Upper lobe of left lung (tissue), 6 donors: ENCODE results near the gene COMMD7. TPM values are rescaled to one million over a fixed set of nuclear protein-coding genes. Genes with fewer than 3 reads are reported as not detected.

Experiments used
- ATAC-seq, 2 donors: fragments of 200-7000 bp; cut with Tn5 transposase; one replicate each; pipeline ENCODE4 v1.9.1; 2022; ENCODE audit warnings: mild to moderate bottlenecking in 2 of 2, moderate library complexity in 2 of 2; ENCODE audit not compliant: low FRiP score in 2 of 2
- DNase-seq, 2 donors: peaks; one replicate each; pipeline ENCODE4 v3.0.0-alpha.2; 2019 to 2020
- H3K27ac ChIP-seq, 4 donors: fragments of 200-600 bp; sonication (generic); one replicate each; pipeline ENCODE4 v1.5.1; 2016 to 2019
- H3K27me3 ChIP-seq, 4 donors: fragments of 200-600 bp; sonication (generic); one replicate each; pipeline ENCODE4 v1.5.1; 2017 to 2019
- H3K36me3 ChIP-seq, 4 donors: fragments of 200-600 bp; sonication (generic); one replicate each; pipeline ENCODE4 v1.5.1; 2016 to 2019
- H3K4me1 ChIP-seq, 4 donors: fragments of 200-600 bp; sonication (generic); one replicate each; pipeline ENCODE4 v1.5.1; 2018 to 2019
- H3K4me3 ChIP-seq, 4 donors: fragments of 200-600 bp; sonication (generic); one replicate each; pipeline ENCODE4 v1.5.1; 2017 to 2019; ENCODE audit warnings: mild to moderate bottlenecking in 2 of 4, moderate library complexity in 1 of 4
- H3K9me3 ChIP-seq, 4 donors: fragments of 200-600 bp; sonication (generic); one replicate each; pipeline ENCODE4 v1.5.1; 2018 to 2019
- EP300 ChIP-seq, 4 donors: sonication (generic); formaldehyde crosslinking; IDR thresholded peaks; one replicate each; pipeline ENCODE4 v1.5.1; 2017; ENCODE audit warnings: antibody characterized with exemption in 4 of 4, control low read depth in 2 of 4
- POLR2A ChIP-seq, 4 donors: fragments of 450-650 bp; IDR thresholded peaks; one replicate each; pipeline ENCODE4 v1.5.1; 2016 to 2017; ENCODE audit warnings: antibody characterized with exemption in 4 of 4, mild to moderate bottlenecking in 2 of 4
- POLR2AphosphoS5 ChIP-seq, 2 donors: sonication (generic); formaldehyde crosslinking; IDR thresholded peaks; one replicate each; pipeline ENCODE4 v1.5.1; 2017; ENCODE audit warnings: antibody characterized with exemption in 2 of 2
- WGBS, 2 donors: methylation state at CpG; one replicate each; pipeline ENCODE4 v1.1.5; 2017 to 2018; 5-methylcytosine and 5-hydroxymethylcytosine counted together
- total RNA-seq, 6 donors: library from RNA; depleted of rRNA in 4 of 6; stranded (reverse); fragments of >200 nt in 4 of 6; gene quantifications; one replicate each; pipeline versions ENCODE4 v1.1.0 to v1.2.1, GENCODE V29; 2016 to 2021
- TF ChIP-seq, protein P1 (sequence below), 6 experiments: fragments of 450-650 bp in 4 of 6; fragments of 200-600 bp in 2 of 6; sonication (generic) in 2 of 6; IDR thresholded peaks; one replicate each; pipeline ENCODE4 v1.5.1; 2016 to 2019; ENCODE audit warnings: antibody characterized with exemption in 6 of 6
- donor health status: DM: no; HTN: no; CAD: no; lungs with moderate emphysema.
- donor health status: DM: no; HTN: yes; CAD: no; lungs with severe emphysema.

The COMMD7 gene
- total RNA-seq, 6 donors from 2014 or later, result 22.4 to 37.4 (median 27.3) TPM

DNA sequence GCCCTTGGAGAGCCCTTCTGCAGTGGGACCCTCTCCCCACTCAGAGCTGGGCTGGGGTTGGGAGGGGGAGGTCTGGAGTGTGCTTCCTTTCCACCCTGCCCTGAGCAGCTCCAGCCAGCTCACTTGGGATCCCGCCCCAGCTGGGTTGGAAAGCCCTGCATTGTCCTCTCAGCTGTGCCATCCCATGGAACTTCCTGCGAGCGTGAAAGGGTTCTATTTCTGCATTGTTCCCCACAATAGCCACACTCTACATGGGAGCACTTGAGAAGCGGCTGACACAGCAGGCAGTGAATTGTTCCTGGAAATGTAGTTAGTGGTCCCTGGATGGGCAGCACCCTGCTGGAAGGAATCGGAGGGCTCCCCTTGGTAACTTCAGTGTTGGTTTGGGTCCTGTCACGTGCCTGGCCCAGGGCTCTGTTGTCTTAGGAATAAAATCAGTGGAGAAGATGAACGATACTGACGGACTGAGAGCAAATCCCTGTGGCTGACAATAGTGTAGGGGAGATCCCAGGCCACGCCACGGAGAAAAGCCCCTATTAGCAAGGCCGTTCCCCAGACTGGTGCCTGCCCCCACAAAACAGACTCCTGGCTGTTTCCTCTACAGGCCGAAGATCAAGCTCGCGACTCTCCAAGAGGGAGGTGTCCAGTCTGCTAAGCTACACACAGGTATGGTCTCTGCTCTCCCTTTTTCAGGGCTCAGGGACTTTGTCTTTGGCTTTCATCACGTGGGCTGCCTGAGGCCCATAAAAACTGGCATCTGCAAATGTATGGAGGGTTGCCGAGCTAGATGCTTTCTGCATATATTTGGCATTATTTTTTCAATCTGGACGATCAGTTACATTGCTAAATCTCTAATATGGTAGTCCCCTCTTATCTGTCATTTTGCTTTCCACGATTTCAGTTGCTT, 37.7 kb upstream of the COMMD7 start:
- no peak for DNase-seq
- Histone ChIP-seq H3K27ac (no peak overlapping the region), H3K36me3 (peaks cover 0 to 1% (median 0%) of the 10 kb centered on the region in 4 donors), H3K9me3 (no peaks in the 10 kb centered on the region), H3K4me1 (peaks cover 0 to 5% (median 1%) of the 10 kb centered on the region in 4 donors), H3K4me3 (no peak overlapping the region), H3K27me3 (no peaks in the 10 kb centered on the region)
- TF ChIP-seq POLR2A (IDR thresholded peaks at IDR 0.05), result no peak
- no peak for TF ChIP-seq POLR2AphosphoS5 (IDR thresholded peaks at IDR 0.05)
- TF ChIP-seq, protein P1, sequence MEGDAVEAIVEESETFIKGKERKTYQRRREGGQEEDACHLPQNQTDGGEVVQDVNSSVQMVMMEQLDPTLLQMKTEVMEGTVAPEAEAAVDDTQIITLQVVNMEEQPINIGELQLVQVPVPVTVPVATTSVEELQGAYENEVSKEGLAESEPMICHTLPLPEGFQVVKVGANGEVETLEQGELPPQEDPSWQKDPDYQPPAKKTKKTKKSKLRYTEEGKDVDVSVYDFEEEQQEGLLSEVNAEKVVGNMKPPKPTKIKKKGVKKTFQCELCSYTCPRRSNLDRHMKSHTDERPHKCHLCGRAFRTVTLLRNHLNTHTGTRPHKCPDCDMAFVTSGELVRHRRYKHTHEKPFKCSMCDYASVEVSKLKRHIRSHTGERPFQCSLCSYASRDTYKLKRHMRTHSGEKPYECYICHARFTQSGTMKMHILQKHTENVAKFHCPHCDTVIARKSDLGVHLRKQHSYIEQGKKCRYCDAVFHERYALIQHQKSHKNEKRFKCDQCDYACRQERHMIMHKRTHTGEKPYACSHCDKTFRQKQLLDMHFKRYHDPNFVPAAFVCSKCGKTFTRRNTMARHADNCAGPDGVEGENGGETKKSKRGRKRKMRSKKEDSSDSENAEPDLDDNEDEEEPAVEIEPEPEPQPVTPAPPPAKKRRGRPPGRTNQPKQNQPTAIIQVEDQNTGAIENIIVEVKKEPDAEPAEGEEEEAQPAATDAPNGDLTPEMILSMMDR (IDR thresholded peaks at IDR 0.05), result no peak
- TF ChIP-seq EP300 (IDR thresholded peaks at IDR 0.05), result no peak
- 88 to 90% methylated on average over 18 of the region's 18 CpGs for WGBS, 2 donors
- no peak for ATAC-seq

DNA sequence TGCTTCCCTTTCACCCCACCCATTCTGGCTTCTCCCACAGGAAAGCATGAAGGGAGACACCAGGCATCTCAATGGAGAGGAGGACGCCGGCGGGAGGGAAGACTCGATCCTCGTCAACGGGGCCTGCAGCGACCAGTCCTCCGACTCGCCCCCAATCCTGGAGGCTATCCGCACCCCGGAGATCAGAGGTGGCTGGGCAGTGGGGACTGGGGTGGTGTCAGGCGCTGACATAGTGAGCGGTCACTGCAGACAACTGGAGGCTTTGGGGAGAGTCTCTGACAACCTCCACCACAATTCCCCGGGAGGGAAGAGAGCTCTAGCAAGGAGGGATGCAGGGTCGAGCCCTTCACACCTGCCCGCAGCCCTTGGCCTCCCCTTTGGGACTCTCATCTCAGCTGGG, 37.0 kb upstream of the COMMD7 start:
- ATAC-seq, result no peak

DNA sequence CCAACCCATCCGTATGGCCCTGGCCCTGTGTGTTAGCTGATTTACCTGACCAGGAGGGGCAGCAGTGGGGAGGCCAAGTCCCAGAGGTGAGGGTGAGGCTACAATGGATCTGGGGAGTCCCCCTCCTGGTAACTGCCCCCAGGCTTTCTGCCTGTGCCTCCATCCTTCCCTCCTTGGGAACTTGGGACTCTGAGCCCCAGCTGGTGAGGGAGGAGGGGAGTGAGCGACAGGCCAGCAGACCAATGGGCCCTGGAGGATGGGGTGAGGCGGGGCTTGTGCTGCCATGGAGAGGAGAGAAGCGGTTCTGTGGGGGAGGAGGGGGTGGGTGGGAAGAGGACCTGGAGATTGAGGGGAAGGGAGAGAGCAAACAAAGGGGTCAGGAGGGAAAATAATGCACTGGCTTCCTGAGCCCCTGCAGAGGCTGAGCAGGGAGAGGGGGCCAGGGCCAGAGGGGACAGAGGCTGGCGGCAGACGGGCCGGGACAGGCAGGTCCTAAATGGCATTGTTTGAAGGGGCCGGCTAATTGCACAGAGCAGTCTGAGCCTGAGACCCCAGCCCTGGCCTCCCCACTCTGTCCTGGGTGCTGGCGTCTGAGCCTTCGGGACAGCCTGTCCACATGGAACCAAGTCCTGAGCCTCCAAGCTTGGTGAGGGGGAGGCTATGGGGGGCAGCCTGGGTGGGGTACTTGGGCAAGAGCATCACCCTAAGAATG, 36.4 kb upstream of the COMMD7 start:
- TF ChIP-seq, protein P1 (IDR thresholded peaks at IDR 0.05), result no peak
- TF ChIP-seq POLR2A (IDR thresholded peaks at IDR 0.05) (no peak), EP300 (IDR thresholded peaks at IDR 0.05) (no peak), POLR2AphosphoS5 (IDR thresholded peaks at IDR 0.05) (no peak)
- no peaks in the 10 kb centered on the region for H3K9me3 ChIP-seq
- DNase-seq (no peak), ATAC-seq (peak in 1 of 2 donors; percentile 8)
- H3K4me3 ChIP-seq, result no peak overlapping the region
- peaks cover 0 to 5% (median 1%) of the 10 kb centered on the region in 4 donors for H3K4me1 ChIP-seq
- H3K27ac ChIP-seq, result no peak overlapping the region
- H3K27me3 ChIP-seq, result no peaks in the 10 kb centered on the region
- WGBS, 2 donors, result 83 to 88% methylated on average over 9 to 10 of the region's 10 CpGs
- no peaks in the 10 kb centered on the region for H3K36me3 ChIP-seq

More for the DNA sequence above, 37.0 kb upstream of the COMMD7 start:
- peak in 1 of 2 donors; percentile 50 for DNase-seq
- H3K4me1 ChIP-seq, result peaks cover 0 to 5% (median 1%) of the 10 kb centered on the region in 4 donors
- no peaks in the 10 kb centered on the region for H3K27me3 ChIP-seq
- no peaks in the 10 kb centered on the region for H3K9me3 ChIP-seq
- H3K4me3 ChIP-seq, result no peak overlapping the region
- no peak overlapping the region for H3K27ac ChIP-seq
- no peaks in the 10 kb centered on the region for H3K36me3 ChIP-seq
- TF ChIP-seq POLR2AphosphoS5 (IDR thresholded peaks at IDR 0.05) (no peak), EP300 (IDR thresholded peaks at IDR 0.05) (no peak), POLR2A (IDR thresholded peaks at IDR 0.05) (no peak)
- TF ChIP-seq, protein P1 (IDR thresholded peaks at IDR 0.05), result no peak
- WGBS, 2 donors, result 89 to 93% methylated on average over 13 to 16 of the region's 16 CpGs

DNA sequence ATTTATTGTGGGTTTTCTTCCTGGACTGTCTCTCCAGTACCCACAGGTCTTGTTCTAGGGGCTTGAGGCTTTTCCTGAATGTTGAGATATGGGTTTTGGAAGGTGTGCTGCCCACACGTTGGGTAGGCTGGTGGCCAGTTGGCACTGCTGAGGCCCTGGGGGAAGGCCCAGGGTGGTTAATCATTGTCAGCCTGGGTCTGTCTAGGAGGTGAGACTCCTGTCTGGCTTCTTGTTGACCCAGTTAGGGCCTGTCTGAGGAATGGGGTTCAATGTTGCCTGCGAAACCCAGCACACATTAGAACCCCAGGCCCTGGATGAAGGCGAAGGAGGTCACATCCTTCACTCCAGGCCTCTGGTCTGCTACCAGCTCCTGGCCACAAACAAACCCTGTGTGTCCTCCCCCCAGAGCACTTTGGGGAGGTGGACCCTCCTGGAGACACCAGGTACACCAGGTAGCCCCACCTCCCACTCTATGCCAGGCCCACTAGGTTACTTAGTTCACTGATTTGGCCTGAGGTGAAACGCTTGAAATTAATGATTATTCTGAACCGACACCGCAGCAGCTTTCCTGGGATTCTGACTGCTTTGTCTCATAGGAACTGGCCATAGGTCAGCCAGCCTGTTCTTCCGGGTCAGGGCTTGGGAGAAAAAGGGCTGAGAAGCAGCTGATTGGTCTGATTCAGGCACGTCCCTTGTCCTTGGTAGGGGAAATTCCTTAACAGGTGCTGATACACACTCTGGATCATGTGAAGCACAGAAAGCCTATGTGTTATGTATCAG, 34.1 kb upstream of the COMMD7 start:
- no peak overlapping the region for H3K27ac ChIP-seq
- no peaks in the 10 kb centered on the region for H3K36me3 ChIP-seq
- DNase-seq (peak in 1 of 2 donors; percentile 32), ATAC-seq (no peak)
- H3K9me3 ChIP-seq, result no peaks in the 10 kb centered on the region
- no peak overlapping the region for H3K4me3 ChIP-seq
- H3K27me3 ChIP-seq, result no peaks in the 10 kb centered on the region
- WGBS, 2 donors, result 63 to 78% methylated on average over 6 to 8 of the region's 8 CpGs
- TF ChIP-seq POLR2AphosphoS5 (IDR thresholded peaks at IDR 0.05), result no peak
- TF ChIP-seq POLR2A (IDR thresholded peaks at IDR 0.05), result no peak
- no peak for TF ChIP-seq EP300 (IDR thresholded peaks at IDR 0.05)
- TF ChIP-seq, protein P1 (IDR thresholded peaks at IDR 0.05), result no peak
- peaks cover 0 to 5% (median 1%) of the 10 kb centered on the region in 4 donors for H3K4me1 ChIP-seq
